ENCODE measurements around the gene ASB9.
"Not testable (repeated sequence)": the region's sequence is repeated elsewhere in the genome, so short reads cannot be mapped to it uniquely, and the experiment has no call there.

ASB9 gene, protein sequence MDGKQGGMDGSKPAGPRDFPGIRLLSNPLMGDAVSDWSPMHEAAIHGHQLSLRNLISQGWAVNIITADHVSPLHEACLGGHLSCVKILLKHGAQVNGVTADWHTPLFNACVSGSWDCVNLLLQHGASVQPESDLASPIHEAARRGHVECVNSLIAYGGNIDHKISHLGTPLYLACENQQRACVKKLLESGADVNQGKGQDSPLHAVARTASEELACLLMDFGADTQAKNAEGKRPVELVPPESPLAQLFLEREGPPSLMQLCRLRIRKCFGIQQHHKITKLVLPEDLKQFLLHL

DNA sequence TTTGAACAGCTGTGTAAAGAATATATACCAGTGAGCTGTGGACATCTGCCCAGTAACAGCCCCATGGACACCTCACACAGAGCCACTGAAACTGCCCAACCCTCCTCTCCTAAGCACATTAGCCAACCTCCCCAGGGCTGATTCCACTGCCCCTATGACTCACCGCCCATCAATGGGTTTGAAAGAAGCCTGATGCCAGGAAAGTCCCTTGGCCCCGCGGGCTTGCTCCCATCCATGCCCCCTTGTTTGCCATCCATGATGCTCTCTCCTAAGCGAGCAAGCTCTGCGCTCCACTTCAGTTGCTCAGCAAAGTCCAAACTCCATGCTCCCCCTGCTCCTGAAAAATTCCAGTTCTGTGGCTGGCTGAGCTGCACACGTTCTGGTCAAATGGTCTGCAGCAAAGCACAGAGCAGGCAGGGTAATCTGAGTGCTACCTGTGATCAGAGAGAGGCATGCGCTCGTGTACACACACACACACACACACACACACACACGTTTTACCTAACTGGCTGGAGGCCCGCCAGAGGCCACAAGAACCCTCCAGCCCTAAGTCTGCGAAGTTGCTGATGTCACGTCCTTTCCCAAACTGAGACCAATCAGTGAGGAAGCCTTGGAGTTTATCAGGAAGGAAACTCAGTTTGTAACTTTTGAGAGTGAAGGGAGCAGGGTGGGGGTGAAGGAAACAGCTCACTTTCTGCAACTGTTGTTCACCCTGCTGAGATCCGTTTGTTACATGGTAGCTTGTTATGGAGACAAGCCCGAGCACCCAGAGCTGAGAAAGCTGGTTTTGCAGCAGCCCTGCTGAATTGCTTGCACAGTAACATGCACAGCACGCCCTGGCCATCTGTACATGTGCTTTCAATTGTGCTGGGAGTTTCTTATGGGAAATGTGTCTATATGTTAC, at the start of gene ASB9:
Gene ASB9, minus strand, starts transcription at position 466 of the 904 bp plus-strand sequence. Its CDS starts 209 bp downstream, at position 257.
- no peak for DNase-seq (ENCODE audit: low read depth)

DNA sequence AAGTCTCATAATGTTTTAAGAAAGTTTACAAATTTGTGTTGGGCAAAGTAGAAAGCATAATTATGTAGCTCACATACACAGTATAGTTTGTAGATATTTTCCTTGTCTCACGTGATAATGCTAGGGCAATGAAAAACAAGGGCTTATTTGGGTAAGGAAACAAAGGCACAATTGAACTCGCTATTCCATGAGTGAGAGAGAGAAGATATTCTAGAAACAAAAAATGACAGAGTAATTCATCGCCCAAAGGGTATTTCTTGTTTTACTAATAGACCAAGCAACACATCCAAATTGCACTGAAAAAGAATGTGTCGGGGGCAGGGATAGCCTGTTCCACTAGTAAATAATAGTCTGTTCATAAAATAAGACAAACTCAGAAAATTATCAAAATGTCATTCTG, 49.2 kb upstream of the ASB9 start:
- DNase-seq (ENCODE audit: low read depth), result no peak

DNA sequence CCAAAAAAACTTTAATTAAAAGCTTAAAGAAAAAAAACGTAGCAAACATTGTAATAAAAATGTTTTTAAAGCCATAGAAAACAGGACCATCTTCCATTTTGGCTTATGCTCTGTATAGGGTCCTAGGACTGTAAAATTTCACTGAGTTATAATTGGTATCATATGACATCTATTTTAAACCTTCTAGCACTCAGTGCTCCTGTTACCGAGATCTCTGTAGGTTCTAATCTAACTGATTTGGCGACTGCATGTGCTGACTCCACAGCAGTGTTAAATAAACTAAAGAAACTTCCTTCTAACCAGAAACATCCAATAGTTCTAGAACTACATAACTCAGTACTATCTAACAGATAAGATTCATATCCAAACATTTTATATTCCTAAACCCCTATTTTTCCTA, 45.6 kb upstream of the ASB9 start, which contains the start of gene ASB11:
Gene ASB11, minus strand, starts transcription at position 132 of the 400 bp plus-strand sequence. Its CDS starts 35 bp downstream, at position 97.
- no peak for DNase-seq (ENCODE audit: low read depth)

DNA sequence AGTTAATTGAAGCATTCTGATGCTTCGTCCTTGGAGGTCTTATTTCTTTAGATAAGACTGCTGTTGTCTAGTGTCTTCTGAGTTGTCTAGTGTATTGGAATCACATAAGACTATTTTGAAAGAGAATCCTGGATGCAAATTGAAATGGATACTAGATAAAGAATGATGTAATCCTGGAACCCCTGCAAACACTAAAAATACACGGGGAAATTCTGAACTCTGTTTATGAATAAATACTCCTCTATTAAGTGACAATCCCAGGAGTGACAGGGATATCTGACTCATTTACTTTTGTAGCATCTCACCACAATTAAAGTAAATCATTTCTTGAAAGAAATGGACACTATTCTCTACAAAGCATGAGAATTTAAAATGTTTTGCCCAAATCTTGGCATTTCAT, 44.6 kb upstream of the ASB9 start:
- DNase-seq (ENCODE audit: low read depth), result no peak

DNA sequence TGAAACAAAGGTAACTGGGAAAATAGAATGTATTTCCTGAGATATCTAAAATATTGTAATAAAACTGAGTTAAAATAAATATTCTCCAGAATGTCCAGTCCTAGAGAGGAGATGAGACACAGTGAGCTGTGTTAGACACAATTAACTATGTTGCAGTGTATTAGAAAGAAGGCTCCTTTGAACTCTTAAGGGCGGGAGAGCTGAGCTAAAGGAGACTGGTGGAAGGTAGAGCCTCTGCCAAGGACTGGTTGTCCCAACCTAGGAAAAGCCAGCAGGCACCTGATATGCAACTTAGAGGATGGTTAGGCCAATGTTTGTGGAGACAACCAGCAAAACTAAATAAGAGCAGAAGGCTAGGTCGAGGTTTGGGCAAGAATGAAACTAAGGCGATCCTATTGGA, 41.2 kb upstream of the ASB9 start:
- no peak for DNase-seq (ENCODE audit: low read depth)

DNA sequence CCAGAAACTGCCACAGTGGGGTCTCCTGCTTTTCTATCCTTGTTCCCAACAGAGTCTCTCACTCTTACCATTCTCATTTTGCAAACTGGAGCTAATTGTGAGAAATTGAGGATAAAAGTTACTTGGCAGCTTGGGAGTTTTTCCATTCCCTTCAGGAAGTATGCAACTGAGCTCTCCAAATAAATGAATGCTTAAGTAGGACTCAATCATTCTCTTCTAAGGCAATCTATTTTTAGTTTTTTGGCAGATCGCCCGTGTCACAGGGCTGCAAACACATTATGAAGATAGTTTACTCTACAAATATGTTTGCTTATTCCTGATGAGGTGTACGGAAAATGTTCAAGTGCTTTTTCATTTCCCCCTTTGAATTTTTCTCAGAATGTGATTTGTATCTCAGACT, 40.2 kb upstream of the ASB9 start:
- DNase-seq (ENCODE audit: low read depth), result no peak

DNA sequence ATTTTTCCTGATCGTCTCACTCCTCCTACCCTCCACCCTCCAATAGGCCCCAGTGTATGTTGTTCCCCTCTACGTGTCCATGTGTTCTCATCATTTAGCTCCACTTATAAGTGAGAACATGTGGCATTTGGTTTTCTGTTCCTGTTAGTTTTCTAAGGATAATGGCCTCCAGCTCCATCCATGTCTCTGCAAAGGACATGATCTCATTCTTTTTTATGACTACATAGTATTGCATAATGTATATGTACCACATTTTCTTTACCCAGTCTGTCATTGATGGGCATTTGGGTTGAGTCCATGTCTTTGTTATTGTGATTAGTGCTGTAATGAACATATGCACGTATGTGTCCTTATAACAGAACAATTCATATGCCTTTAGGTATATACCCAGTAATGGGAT, 36.0 kb upstream of the ASB9 start:
- DNase-seq (ENCODE audit: low read depth), result not testable (repeated sequence)

DNA sequence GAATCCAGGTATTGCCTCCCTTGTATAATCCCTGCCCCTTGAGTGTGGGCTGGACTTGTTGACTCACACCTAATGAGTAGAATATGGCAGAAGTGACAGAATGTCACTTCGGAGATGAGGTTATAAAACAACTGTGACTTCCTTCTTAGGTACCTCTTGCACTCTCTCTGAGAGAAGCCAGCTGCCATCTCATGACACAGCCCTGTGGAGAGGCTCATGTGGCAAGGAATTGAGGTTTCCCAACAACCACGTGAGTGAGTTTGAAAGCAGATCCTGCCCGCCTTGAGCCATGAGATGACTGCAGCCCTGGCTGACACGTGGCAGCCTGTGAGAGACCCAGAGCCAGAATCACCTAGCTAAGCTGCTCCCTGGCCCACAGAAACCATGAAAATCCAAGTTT, 32.0 kb upstream of the ASB9 start:
- no peak for DNase-seq (ENCODE audit: low read depth)

DNA sequence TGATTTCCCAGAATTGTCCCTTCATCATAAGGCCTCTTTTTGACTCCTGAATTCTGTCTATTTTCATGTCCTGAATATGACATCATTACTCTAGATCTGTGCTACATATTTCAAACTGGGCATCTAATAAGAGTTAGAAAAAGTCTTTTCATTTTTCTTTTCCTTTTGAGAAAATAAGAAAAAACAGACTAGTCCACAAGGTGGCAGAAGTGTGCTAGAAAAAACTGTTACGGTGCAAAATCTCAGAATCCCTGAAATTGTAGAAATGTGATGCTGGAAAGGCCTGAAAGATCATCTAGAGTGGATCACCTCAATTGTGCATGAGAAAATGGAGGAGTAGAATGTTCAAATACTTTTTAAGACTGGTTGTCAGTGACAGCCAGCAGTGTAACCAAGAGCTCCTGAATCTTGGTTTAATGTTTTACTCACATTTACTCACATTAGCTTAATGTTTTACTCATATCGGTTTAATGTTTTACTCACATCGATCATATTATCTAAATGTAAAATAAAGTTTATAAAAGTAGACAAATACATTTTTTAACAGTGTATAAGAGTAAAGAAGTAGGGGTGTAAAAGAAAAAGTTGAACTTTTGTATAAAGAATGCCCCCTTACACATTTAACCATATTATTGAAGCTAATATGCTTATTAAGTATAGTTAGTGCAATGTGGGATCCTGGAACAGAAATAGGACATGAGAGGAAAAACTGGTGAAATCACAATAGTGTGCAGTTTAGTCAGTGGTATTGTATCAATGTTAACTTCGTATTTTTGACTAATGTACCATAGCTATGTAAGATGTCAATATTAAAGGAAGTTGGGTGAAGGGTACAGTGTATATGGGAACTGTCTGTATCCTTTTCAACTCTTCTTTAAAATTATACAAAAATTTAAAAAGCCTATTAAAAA, 30.3 kb upstream of the ASB9 start:
- no peak for DNase-seq (ENCODE audit: low read depth)

DNA sequence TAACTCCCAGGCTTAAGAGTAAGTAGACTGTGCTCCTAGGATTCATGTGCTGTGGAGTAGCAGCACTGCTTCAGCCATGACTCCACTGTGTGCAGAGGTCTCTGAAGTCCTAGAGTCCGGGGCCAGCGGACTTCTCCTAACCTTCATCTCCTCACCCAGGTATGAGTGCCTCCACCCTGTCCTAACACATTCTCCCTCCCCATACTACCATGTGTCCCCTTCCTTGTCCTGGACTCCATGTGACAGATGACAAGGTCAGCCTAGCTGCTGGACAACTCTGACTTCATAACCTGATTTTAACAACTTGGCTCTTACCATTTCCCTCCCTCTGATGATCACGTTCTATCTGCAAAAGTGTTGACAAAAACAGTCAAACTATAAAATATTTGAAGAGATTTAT, 28.9 kb upstream of the ASB9 start:
- DNase-seq (ENCODE audit: low read depth), result no peak

DNA sequence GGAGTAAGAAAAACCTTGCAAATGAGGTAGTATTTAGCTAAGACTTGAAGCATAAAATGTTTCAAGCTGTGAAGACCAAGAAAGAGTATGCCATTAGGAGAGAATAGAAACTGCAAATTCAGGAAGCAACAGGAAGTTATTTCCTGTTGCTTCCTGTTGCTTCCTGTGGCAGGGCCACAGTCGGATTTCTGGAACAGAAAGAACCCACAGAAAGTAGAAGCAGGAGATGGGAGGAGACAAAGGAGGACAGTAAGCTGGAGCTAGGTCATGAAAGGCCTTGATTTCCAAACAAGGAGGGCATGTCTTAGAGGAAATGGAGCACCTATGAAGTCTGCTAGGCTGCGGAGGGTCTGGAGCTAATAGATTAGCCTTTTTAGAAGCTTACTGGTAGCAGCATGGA, 28.3 kb upstream of the ASB9 start:
- DNase-seq (ENCODE audit: low read depth), result no peak

DNA sequence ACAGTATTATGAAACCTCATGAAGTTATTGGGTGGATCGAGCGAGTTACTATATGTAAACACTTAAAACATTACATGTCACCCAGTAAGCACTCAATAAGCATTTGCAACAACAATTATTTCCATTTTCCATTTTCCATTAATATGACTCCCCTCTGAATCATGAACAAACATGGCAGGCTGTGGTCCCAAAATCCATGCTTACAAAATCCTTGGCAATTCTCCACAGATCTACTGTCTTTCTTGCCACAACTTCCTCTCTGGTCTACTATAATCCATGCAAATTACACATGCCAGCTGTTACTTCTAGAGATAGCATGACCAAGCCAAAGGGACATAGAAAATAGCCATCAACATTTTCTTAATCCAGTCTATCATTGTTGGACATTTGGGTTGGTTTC, 23.6 kb upstream of the ASB9 start:
- DNase-seq (ENCODE audit: low read depth), result no peak

DNA sequence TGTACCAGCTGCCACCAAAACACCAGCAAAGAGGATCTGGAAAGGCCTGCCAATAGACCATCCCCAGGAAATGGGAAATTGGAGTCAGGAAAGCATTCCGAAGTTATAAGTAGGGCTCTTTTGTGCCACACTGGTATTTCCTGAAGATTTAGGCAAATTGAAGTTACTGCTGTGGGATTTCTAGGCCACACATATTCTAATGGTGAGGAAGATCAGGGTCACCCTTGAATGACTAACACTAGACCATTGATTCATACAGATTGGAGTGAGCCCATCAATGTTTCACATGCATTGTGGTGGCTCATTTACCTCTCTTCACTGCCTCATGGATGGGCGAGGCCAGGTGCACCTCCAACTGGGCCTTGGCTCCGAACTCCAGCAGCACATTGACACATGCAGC, 23.0 kb upstream of the ASB9 start:
- no peak for DNase-seq (ENCODE audit: low read depth)

DNA sequence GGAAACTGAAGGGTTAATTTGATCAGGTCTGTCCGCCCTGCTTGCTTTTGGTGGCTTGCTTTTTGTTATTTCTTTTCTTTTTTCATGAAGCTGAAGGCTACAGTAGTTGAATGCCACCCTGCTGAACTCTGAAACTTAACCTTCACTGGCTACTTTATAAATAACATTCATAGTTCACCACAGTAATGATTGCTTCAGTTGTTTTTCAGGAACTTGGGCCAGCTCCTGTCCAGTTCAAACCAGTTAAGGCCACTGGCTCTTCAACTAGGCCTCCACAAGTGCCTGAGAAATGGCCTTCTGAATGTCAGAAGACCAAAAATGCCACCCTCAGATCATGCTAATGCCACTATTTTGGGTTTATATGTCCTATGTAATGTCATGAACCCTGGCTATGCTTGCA, 7.7 kb upstream of the ASB9 start:
- no peak for DNase-seq (ENCODE audit: low read depth)

DNA sequence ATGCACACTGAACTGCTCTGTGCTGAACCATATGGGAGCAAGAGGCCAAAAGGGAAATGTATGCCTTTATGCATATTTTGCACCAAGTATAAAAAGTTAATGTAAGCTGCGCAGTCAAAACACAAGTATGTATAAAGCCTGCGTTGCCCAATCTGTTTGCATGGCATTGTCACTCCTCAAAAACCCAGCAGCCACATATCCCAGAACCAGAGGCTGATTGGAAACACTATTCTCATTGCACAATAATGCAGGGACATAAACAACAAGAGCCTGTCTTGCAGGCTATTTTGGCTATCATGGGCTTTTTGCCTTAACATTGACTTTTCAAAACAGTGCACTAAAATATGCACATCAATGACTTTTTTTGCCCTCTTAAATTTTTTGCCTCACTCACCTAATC, 5.1 kb upstream of the ASB9 start:
- DNase-seq (ENCODE audit: low read depth), result no peak

DNA sequence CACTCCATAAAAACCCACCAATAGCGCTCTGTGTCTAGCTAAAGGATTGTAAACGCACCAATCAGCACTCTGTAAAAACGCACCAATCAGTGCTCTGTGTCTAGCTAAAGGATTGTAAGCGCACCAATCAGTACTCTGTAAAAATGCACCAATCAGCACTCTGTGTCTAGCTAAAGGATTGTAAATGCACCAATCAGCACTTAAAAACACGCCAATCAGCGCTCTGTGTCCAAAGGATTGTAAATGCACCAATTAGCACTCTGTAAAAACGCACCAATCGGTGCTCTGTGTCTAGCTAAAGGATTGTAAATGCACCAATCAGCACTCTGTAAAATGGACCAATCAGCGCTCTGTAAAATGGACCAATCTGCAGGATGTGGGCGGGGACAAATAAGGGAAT, 3.4 kb upstream of the ASB9 start:
- DNase-seq (ENCODE audit: low read depth), result not testable (repeated sequence)

DNA sequence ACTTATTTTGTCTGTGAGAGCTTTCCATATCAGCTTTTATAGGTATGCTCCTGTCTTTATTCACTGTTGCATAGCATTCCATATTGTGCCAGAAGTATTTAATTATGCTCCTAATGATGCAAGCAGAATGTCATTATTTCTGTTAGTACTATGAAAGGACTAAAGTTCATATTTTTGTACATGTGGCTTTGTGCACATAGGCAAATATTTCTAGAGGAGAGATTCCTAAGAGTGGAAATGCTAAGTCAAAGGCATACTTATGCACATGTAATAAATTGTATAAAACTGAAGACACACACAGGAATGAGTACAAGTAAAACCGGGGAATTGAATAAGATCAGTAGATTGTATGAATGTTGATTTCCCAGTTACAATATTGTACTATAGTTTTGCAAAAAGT, 1.9 kb upstream of the ASB9 start:
- no peak for DNase-seq (ENCODE audit: low read depth)

DNA sequence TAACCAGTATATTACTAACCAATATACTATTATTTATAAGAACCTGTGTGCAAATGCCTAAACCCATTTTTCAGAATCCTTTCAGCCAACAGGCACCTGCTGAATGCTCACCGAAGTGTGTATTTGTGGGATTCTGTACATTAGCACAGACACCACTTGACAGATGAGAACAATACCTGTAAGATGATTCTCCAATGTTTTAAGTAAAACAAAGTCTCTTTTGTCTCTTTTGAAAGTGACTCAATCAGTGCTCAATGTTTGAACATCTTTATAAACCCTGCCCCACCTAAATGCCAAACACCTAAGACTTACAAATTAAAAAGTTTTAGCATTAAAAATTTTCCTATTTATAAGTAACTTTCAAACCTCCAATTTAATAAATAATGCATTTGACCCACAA, 763 bp downstream of the ASB9 start:
- DNase-seq (ENCODE audit: low read depth), result no peak

DNA sequence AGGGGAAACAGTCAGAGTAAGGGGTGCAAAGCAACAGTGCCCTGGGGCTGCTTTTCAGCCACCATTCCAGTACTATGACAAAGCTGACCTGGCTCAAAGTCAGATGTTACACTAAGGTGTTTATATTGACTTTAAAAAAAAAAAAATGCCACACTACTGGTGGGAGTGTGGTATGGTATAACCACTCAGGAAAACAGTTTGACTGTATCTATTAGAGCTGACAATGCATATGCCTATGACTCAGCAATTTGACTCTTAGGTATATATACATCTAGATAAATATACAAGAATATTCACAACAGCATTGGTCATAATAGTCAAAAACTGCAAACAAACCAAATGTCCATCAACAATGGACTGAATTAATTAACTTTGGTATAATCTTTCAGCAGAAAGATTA, 15.0 kb downstream of the ASB9 start:
- DNase-seq (ENCODE audit: low read depth), result no peak

DNA sequence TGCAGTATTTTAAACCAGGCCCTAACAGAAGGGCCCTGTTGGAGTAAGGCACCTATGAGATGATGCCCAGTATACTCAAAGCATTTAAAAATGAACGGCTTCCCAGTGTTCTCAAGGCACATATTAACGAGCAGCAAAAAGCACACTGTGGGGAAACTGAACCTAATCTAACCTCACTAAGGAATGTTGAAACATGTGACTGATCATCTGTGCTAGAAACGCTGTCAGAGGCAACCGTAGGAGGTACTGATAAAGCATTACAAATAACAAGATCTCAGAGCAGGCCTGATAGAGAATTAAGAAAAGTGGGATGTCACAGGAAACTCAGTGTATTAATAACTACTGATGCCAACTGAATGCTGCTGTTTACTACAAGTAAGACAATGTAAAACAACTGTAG, 24.0 kb downstream of the ASB9 start:
- no peak for DNase-seq (ENCODE audit: low read depth)

DNA sequence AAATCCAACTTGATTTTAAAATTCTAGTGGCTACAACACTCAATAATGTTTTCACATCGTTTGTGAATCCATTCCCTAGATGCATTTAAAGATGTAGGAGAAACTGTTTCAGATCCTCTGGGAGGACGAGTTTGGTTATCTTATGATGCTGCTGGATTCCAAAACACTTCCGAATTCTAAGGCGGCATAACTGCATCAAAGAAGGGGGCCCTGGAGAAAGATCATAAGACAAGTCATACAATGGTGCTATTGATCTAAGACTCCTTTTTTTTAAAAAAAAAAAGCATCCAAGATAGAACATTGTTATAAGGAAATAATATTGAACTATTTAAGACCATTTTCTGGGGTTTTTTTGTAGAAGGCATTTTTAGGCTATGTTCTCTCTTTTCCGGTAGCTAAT, 25.5 kb downstream of the ASB9 start:
- DNase-seq (ENCODE audit: low read depth), result no peak

DNA sequence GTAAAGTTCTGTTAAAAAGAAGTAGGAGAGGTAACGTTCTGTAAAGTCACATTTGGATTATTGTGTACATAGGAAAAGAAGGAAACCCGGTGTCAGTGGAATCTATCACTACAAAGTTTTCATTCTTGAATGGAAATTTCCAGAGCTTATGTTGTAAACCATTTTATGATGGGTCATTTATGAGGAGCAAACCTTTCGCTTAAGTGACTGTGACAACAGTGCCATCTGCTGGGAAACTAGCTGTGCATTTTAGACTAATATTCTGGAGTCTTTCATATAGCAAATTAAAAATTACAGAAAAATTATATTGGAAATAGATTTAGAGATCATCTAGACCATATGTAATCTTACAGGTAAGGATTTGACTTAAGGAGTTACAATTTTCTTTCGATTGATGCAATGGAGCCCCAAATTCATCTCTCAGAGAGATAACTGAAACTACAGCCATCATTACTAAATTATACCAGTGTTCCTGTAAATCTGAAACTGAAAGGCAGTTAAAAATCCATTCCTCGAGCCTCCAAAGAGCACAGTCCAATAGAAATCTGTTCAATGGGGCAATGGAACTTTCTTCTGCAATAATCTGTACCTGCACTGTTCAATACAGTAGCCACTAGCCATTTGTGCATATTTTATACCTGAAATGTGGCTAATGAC, 26.9 kb downstream of the ASB9 start:
- no peak for DNase-seq (ENCODE audit: low read depth)
